Activated naive CD8-positive, alpha-beta T cell treated with anti-CD3 and anti-CD28 coated beads for 36 hours (primary cell): ENCODE measurements around the gene TXNDC12. TPM values are rescaled to one million over a fixed set of nuclear protein-coding genes. Genes with fewer than 3 reads are reported as not detected.
"Not testable (repeated sequence)": the region's sequence is repeated elsewhere in the genome, so short reads cannot be mapped to it uniquely, and the experiment has no call there.

ENCODE experiments used
- DNase-seq: peaks from one replicate; pipeline ENCODE4 v3.0.0; 2021
- H3K27ac Mint-ChIP-seq: one replicate; pipeline ENCODE4 v1.8.0; 2022; ENCODE audit warnings: mild to moderate bottlenecking, moderate library complexity, mixed read lengths
- H3K27me3 Mint-ChIP-seq: one replicate; pipeline ENCODE4 v1.8.0; 2022; ENCODE audit warnings: mild to moderate bottlenecking, mixed read lengths
- H3K36me3 Mint-ChIP-seq: one replicate; pipeline ENCODE4 v1.8.0; 2021; ENCODE audit warnings: mild to moderate bottlenecking, mixed read lengths
- H3K4me1 Mint-ChIP-seq: one replicate; pipeline ENCODE4 v1.8.0; 2021; ENCODE audit warnings: mixed read lengths
- H3K4me3 Mint-ChIP-seq: one replicate; pipeline ENCODE4 v1.8.0; 2022; ENCODE audit warnings: mild to moderate bottlenecking, moderate library complexity, mixed read lengths
- H3K9me3 Mint-ChIP-seq: one replicate; pipeline ENCODE4 v1.8.0; 2022; ENCODE audit warnings: mixed read lengths
- total RNA-seq, 2 experiments: library from RNA; stranded (reverse); gene quantifications; one replicate each; pipeline ENCODE4 v1.2.3, GENCODE V29; 2021

Gene TXNDC12
- 10 to 100 TPM; 33.3 to 36.1 TPM for total RNA-seq

DNA sequence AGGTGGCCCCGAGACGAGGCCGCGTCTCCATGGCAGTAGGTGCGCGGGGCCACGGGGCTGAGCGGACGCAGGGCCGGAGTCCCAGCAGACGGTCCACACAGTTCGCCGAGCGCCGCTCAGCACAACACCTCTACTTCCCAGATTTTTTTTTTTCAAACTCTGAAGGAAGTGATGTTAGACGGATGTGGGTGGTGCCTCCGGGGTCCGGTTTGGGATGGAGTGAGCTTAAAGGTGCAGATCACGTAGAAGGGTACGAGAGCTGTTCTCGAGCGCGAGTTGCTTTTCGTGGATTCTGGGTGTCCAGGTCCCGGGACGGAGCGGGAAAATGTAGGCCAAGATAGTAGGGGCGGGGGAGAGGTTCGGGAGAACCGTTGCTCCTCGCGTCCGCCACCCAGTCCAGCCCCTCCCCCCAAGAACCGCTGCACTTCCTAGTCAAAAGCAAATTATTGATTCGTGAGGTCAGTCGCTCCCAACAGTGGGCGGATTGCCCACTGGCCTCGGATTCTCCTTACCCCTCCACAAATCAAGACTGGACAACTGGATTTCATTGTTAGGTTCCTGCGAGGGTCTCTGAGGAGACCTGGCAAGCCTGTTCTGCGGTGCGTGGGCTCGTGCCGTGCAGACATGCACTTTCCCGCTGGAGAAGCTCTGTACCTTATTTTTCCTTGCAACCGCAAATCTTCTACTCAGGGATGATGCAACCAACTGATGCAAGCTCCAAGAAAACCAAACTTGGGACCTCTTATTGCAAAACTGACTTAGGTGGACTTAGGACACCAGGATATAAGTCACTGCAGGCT lies at the start of gene TXNDC12:
Gene TXNDC12 (minus strand): TSS at position 126 of the 800 bp plus-strand sequence. CDS start 95 bp downstream, at position 31.
- Mint-ChIP-seq H3K4me1 (peaks cover 49% of the 10 kb centered on the region), H3K27ac (peak within 1 kb of the TSS; percentile 98), H3K27me3 (no peaks in the 10 kb centered on the region), H3K36me3 (peaks cover 20% of the 10 kb centered on the region), H3K4me3 (peak within 1 kb of the TSS; percentile 96), H3K9me3 (no peaks in the 10 kb centered on the region)
- peak; percentile 72 for DNase-seq

DNA sequence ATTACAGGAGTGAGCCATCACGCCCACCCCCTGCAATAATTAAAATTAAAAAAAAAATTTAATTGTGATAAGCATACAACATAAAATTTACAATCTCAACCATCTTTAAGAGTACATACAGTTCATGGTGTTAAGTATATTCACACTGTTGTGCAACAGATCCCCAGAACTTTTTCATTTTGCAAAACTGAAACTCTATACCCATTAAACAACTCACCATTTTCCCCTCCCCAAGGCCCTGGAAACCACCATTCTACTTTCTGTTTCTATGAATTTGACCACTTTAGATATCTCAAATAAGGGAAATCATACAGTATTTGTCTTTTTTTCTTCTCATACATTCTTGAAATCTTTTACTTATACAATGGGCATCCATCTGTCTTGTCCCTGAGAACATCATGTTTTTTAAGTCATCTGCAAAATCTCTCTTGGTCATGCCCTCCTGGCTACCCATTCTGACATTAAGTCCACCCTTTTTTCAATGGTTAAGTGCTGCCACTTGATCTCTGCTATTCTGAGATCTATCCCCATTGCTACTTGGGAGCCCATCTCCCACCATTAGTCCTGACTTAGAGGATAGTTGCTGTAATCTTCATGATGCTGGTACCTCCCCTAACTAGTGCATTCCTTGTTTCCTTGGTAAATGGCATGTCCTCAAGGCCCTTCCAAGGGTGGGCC lies 47.5 kb upstream of the TXNDC12 start:
- no peaks in the 10 kb centered on the region for H3K9me3 Mint-ChIP-seq
- H3K4me3 Mint-ChIP-seq = no peak overlapping the region
- peaks cover 14% of the 10 kb centered on the region for H3K4me1 Mint-ChIP-seq
- H3K27me3 Mint-ChIP-seq = peaks cover 4% of the 10 kb centered on the region
- no peaks in the 10 kb centered on the region for H3K36me3 Mint-ChIP-seq
- DNase-seq = peak; percentile 11
- H3K27ac Mint-ChIP-seq = no peak overlapping the region

DNA sequence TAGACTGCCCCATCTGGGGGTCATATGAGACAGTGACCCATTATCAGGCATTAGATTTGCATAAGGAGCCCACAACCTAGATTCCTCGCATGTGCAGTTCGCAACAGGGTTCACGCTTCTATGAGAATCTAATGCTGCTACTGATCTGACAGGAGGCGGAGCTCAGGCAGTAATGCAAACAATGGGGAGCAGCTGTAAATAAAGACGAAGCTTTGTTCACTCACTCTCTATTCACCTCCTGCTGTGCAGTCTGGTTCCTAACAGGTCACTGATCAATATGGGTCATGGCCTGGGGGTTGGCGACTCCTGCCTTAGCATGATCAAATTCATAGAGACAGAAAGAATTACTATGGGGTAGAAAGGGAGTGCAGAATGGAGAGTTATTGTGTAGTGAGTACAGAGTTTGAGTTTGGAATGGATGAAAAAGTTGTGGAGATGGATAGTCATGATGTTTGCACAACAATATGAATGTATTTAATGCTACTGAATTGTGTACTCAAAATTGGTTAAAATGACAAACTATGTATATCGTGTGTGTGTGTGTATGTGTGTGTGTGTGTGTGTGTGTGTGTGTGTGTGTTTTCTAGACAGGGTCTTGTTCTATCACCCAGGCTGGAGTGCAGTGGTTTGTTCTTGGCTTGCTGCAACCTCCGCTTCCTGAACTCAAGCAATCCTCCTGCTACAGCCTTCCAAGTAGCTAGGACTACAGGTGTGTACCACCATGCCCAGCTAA lies 43.3 kb upstream of the TXNDC12 start:
- Mint-ChIP-seq H3K4me1 (peaks cover 17% of the 10 kb centered on the region), H3K4me3 (no peak overlapping the region), H3K27me3 (peaks cover 4% of the 10 kb centered on the region), H3K27ac (no peak overlapping the region), H3K36me3 (no peaks in the 10 kb centered on the region), H3K9me3 (no peaks in the 10 kb centered on the region)
- no peak for DNase-seq

DNA sequence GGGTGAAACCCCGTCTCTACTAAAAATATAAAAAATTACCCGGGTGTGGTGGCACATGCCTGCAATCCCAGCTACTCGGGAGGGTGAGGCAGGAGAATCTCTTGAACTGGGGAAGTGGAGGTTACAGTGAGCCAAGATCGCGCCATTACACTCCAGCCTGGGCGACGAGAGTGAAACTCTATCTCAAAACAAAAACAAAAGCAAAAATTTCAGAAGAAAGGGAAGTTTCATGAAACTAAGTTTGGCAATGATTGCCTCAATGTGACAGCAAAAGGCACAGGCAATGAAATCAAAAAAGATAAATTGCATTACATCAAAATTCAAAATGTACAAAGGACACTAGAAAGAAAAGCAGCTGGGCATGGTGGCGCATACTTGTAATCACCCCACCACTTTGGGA lies 41.2 kb upstream of the TXNDC12 start:
- DNase-seq = no peak
- Mint-ChIP-seq H3K4me3 (no peak overlapping the region), H3K27me3 (peaks cover 4% of the 10 kb centered on the region), H3K4me1 (peaks cover 3% of the 10 kb centered on the region), H3K27ac (no peak overlapping the region), H3K9me3 (no peaks in the 10 kb centered on the region), H3K36me3 (peaks cover 8% of the 10 kb centered on the region)

DNA sequence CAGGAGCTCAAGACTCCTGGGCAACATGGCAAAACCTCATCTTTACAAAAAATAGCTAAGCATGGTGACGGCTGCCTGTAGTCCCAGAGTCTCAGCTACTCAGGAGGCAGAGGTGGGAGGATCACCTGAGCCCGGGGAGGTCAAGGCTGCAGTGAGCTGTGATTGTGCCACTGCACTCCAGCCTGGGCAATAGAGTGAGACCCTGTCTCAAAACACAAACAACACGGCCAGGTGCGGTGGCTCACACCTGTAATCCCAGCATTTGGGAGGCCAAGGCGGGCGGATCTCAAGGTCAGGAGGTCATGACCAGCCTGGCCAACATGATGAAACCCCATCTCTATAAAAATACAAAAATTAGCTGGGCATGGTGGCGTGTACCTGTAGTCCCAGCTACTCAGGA lies 39.3 kb upstream of the TXNDC12 start:
- H3K27me3 Mint-ChIP-seq, H3K9me3 Mint-ChIP-seq, H3K4me1 Mint-ChIP-seq, H3K4me3 Mint-ChIP-seq, H3K27ac Mint-ChIP-seq, DNase-seq: not testable (repeated sequence)
- H3K36me3 Mint-ChIP-seq = peaks cover 21% of the 10 kb centered on the region

DNA sequence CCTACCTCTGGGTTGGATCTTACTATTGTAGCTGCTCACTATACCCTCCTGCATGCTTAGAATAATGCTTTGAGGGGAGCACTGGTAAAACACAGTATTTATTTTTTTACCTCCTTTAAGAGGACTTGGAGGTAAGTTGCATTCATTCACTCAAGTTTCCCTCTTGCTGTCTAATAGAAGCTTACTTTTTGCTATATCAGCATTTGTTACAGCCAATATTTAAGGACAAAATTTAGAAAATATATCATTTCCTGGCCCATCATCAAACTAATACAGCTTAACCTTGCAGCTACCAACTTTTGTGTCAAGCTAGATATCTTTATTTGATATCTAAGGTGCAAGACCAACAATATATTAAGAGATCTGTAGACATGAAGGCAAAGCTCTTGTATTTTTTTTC lies 32.9 kb upstream of the TXNDC12 start:
- not testable (repeated sequence) for H3K27ac Mint-ChIP-seq, H3K4me3 Mint-ChIP-seq, H3K27me3 Mint-ChIP-seq, H3K9me3 Mint-ChIP-seq, DNase-seq, H3K4me1 Mint-ChIP-seq
- peaks cover 21% of the 10 kb centered on the region for H3K36me3 Mint-ChIP-seq

DNA sequence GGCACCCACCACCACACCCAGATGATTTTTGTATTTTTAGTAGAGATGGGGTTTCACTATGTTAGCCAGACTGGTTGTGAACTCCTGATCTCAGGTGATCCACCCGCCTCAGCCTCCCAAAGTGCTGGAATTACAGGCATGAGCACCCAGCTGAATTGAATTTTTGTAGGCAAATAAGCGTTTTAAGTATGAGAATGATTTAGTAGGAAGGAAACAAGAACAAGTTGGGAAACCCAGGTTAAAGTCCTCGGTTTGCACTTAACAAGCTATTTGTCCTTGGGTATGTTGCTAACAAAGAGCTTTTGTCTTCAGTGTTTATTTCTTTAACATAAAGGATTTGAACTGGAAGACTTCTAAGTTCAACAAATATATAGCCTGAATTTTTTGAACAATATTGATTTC lies 25.0 kb upstream of the TXNDC12 start:
- Mint-ChIP-seq H3K4me1 (peaks cover 13% of the 10 kb centered on the region), H3K4me3 (no peak overlapping the region), H3K27me3 (no peaks in the 10 kb centered on the region), H3K27ac (no peak overlapping the region), H3K9me3 (no peaks in the 10 kb centered on the region), H3K36me3 (peaks cover 6% of the 10 kb centered on the region)
- no peak for DNase-seq

DNA sequence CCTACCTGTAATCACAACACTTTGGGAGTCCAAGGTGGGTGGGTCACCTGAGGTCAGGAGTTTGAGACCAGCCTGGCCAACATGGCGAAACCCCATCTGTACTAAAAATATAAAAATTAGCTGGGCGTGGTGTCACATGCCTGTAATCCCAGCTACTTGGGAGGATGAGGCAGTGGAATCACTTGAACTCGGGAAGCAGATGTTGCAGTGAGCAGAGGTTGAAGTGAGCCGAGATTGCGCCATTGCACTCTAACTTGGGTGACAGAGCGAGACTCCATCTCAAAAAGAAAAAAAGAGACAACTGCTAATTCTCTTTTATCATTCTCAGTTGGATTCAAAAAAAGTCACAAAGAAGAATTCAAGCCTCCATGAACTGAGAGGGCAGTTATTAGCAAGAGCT lies 22.3 kb upstream of the TXNDC12 start:
- H3K27ac Mint-ChIP-seq, H3K4me3 Mint-ChIP-seq, H3K36me3 Mint-ChIP-seq, H3K9me3 Mint-ChIP-seq, H3K4me1 Mint-ChIP-seq, H3K27me3 Mint-ChIP-seq, DNase-seq: not testable (repeated sequence)

DNA sequence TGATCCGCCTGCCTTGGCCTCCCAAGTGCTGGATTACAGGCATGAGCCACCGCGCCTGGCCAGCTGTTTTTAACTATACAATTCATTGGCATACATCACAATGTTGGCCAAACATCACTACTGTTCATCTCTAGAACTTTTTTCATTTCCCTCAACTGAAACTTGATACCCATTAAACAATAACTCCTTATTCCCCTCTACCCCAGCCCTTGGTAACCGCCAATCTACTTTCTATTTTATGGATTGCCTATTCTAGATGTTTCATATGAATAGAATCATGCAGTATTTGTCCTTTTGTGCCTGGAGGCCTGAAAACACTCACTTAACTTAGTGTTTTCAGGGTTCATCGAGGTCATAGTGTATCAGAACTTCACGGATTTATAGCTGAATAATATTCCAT lies 17.3 kb upstream of the TXNDC12 start:
- H3K27me3 Mint-ChIP-seq = no peaks in the 10 kb centered on the region
- no peak overlapping the region for H3K4me3 Mint-ChIP-seq
- no peaks in the 10 kb centered on the region for H3K9me3 Mint-ChIP-seq
- DNase-seq = no peak
- no peak overlapping the region for H3K27ac Mint-ChIP-seq
- peaks cover 22% of the 10 kb centered on the region for H3K36me3 Mint-ChIP-seq
- H3K4me1 Mint-ChIP-seq = peaks cover 8% of the 10 kb centered on the region

DNA sequence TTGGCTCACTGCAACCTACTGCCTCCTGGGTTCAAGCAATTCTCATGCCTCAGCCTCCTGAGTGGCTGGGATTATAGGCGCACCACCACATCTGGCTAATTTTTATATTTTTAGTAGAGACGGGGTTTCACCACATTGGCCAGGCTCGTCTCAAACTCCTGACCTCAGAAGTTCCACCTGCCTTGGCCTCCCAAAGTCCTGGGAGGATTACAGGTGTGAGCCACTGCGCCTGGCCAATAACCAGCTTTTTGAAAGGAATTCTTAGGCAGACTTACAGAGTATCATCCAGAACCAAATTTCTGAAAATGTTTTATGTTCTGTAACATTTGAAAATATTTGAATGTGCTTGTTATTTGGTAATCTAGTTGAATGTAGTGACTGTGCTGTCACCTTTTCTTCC lies 15.7 kb upstream of the TXNDC12 start:
- Mint-ChIP-seq H3K36me3 (peaks cover 22% of the 10 kb centered on the region), H3K9me3 (no peaks in the 10 kb centered on the region), H3K4me3 (no peak overlapping the region), H3K4me1 (peaks cover 8% of the 10 kb centered on the region), H3K27me3 (no peaks in the 10 kb centered on the region), H3K27ac (no peak overlapping the region)
- DNase-seq = no peak

DNA sequence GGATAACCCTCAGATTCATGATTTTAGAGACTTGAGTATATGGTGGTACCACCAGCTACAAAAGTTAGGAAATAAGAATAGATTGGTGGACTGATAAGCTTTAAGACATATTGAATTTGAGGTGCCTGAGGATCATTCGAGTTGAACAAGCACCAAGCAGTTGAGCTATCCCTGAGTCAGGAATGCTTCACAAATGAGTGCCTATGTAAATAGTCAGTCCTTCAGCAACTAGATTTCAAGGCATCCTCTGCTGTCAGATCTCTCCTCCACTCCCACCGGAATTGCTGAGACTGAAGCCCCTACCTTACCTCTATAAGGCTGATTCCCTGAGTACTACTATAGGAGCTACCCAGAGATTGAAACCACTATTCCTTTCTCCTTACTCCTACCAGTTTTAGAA lies 8.2 kb upstream of the TXNDC12 start:
- Mint-ChIP-seq H3K27me3 (no peaks in the 10 kb centered on the region), H3K27ac (no peak overlapping the region), H3K4me3 (no peak overlapping the region), H3K36me3 (peaks cover 24% of the 10 kb centered on the region), H3K9me3 (no peaks in the 10 kb centered on the region), H3K4me1 (peaks cover 16% of the 10 kb centered on the region)
- DNase-seq = no peak

DNA sequence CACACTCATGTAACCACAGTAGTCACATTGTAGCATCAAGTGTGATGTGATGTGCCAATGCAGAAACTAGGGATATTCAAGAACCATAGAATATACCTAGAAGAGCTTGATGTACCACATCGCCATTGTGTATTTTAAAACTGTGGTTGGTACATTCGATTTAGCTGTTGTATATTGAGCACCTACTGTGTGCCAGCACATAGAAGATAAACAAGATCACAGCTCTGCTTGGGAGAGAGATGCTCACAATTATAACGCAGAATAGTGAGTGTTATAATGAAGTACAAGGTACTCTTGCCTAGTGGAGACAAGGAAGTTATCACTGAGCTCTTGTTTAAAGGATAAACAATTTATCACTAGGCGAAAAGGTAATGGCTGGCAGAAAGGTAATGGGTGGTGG lies 5.8 kb upstream of the TXNDC12 start:
- DNase-seq = no peak
- no peaks in the 10 kb centered on the region for H3K9me3 Mint-ChIP-seq
- H3K4me1 Mint-ChIP-seq = peaks cover 30% of the 10 kb centered on the region
- H3K27me3 Mint-ChIP-seq = no peaks in the 10 kb centered on the region
- H3K27ac Mint-ChIP-seq = no peak overlapping the region
- no peak overlapping the region for H3K4me3 Mint-ChIP-seq
- H3K36me3 Mint-ChIP-seq = peaks cover 27% of the 10 kb centered on the region

DNA sequence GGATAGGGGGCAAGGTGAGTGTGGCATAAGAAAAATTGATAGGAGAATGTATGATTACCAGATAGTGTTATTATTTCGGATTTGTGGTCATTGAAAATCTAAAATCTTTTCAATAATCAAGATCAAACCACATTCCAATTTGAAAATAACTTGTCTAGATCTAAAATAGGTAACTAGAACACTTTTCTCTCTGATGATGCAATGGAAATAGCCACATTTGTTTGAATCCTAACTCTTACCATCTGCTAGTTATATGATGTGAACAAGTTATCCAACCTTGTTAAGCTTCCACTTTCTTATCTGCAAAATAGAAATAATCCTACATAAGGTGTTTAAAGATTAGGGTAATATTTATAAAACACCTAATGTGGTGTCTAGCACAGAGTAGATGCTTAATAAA lies 4.9 kb upstream of the TXNDC12 start:
- no peak overlapping the region for H3K27ac Mint-ChIP-seq
- DNase-seq = no peak
- H3K4me1 Mint-ChIP-seq = peaks cover 30% of the 10 kb centered on the region
- no peaks in the 10 kb centered on the region for H3K27me3 Mint-ChIP-seq
- H3K4me3 Mint-ChIP-seq = no peak overlapping the region
- peaks cover 27% of the 10 kb centered on the region for H3K36me3 Mint-ChIP-seq
- H3K9me3 Mint-ChIP-seq = no peaks in the 10 kb centered on the region

DNA sequence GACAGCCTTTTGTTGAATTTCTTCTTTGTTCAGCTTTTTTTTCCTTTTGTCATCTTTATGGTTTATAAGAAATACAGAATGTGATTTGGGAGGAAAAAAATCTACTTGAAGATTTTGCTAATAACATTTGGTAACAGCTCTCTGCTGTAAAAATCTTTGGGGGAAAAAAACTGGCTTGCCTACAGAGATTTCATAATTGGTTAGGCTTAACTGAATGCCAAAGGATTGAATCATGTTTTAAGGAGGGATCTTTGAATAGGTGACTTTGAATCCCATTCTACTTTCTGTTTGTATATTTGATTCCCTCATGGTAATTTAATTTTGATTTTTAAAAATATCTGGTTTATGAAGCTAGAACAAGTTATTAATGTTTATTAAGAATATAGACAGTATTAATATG lies 4.3 kb upstream of the TXNDC12 start:
- H3K9me3 Mint-ChIP-seq = no peaks in the 10 kb centered on the region
- no peak for DNase-seq
- no peaks in the 10 kb centered on the region for H3K27me3 Mint-ChIP-seq
- H3K4me1 Mint-ChIP-seq = peaks cover 30% of the 10 kb centered on the region
- no peak overlapping the region for H3K27ac Mint-ChIP-seq
- H3K4me3 Mint-ChIP-seq = no peak overlapping the region
- H3K36me3 Mint-ChIP-seq = peaks cover 27% of the 10 kb centered on the region

DNA sequence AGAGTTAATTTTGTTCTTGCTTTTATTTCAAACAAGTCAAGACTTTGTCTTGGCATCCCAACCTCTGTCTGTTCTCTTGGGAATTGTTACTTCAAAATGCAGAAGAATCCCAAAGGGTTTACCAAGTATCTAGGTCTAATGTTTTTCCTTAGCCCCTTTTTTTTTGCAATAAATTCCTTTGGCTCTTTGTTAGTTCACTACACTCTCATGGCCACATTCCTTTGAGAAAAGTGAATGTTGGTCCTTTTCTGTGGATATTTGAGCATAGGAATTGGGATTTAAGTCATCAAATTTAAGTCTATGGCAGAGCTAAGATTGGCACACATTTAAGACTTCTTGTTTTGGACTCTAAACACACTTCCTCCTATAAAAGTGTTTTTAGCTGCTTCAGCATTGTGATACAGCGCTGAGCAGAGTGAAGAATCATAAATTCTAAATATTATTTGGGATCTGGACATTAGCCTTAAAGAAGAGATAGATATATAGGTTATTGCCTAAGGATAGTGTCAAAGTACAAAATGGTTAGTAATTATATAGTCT lies 3.0 kb upstream of the TXNDC12 start:
- Mint-ChIP-seq H3K27me3 (no peaks in the 10 kb centered on the region), H3K4me1 (peaks cover 39% of the 10 kb centered on the region), H3K27ac (peak overlapping the region; percentile 2), H3K9me3 (no peaks in the 10 kb centered on the region), H3K36me3 (peaks cover 26% of the 10 kb centered on the region), H3K4me3 (peak overlapping the region; percentile 96)
- DNase-seq = no peak
